ENCODE measurements around the gene ZMYND10. TPM values are rescaled to one million over a fixed set of nuclear protein-coding genes. Genes with fewer than 3 reads are reported as not detected.

The ZMYND10 gene
- polyA plus RNA-seq, 4 donors, result 0.43 to 2.5 (median 1.2) TPM

DNA sequence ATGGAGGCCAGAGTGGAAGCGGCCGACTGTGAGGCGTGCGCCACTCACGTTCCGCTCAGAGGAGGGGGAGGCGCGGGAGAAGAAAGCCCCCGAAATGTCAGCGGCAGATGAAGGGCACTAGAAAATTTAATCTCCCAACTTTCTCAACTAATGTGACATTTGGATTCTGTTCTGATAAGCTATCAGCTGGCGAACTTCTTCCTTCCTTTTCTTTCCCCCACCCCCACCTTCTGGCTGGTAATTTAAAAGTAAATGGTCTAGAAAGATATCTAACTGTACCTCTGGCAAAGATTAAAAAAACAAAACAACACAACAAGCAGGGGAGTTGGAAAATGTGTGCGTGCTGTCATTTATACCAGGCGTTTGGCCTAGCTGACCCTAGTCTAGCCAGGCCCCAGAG lies 40.2 kb upstream of the ZMYND10 start:
- Histone ChIP-seq H3K27me3 (ENCODE audit: control insufficient read depth in 3 of 3, insufficient read depth in 3 of 3, low read length in 3 of 3) (no peaks in the 10 kb centered on the region), H3K36me3 (ENCODE audit: control insufficient read depth in 3 of 3, insufficient read depth in 2 of 3, low read depth in 1 of 3, low read length in 3 of 3) (peaks cover 0 to 2% (median 0%) of the 10 kb centered on the region in 3 donors), H3K4me1 (ENCODE audit: control insufficient read depth in 3 of 3, insufficient read depth in 2 of 3, low read depth in 1 of 3, low read length in 2 of 3) (peaks cover 1 to 12% (median 2%) of the 10 kb centered on the region in 3 donors), H3K9me3 (ENCODE audit: control insufficient read depth in 2 of 2, insufficient read depth in 1 of 2, low read depth in 1 of 2, low read length in 1 of 2) (no peaks in the 10 kb centered on the region), H3K4me3 (ENCODE audit: low read depth in 1 of 3, low read length in 3 of 3) (no peak overlapping the region), H3K27ac (ENCODE audit: low read depth in 1 of 3, low read length in 2 of 3) (no peak overlapping the region)
- DNase-seq (no peak), FAIRE-seq (no peak)
- WGBS, 3 donors, result 69 to 72% (median 70%) methylated on average over 13 of the region's 13 CpGs

DNA sequence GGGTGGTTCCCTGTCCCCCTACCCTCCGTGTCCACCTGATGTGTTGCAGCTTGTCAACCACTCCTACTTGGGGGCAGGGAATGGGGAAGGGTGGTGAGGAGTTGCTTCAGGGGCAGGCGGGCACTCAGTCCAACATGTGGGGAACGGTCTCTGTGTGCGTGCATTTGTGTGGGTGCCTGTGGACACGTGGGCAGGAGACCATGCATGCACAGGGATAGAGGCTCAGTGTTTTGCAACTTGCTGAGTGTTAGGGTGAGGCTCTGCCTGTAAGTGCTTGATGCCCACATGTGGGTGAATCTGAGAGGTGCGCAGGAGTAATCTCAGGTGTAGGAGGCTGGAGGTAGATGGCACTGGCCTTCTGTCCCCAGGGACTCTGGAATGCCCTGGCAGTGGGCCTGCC lies 38.2 kb upstream of the ZMYND10 start:
- Histone ChIP-seq H3K27ac (ENCODE audit: low read depth in 1 of 3, low read length in 2 of 3) (no peak overlapping the region), H3K4me3 (ENCODE audit: low read depth in 1 of 3, low read length in 3 of 3) (no peak overlapping the region), H3K27me3 (ENCODE audit: control insufficient read depth in 3 of 3, insufficient read depth in 3 of 3, low read length in 3 of 3) (no peaks in the 10 kb centered on the region), H3K4me1 (ENCODE audit: control insufficient read depth in 3 of 3, insufficient read depth in 2 of 3, low read depth in 1 of 3, low read length in 2 of 3) (no peaks in the 10 kb centered on the region), H3K36me3 (ENCODE audit: control insufficient read depth in 3 of 3, insufficient read depth in 2 of 3, low read depth in 1 of 3, low read length in 3 of 3) (no peaks in the 10 kb centered on the region), H3K9me3 (ENCODE audit: control insufficient read depth in 2 of 2, insufficient read depth in 1 of 2, low read depth in 1 of 2, low read length in 1 of 2) (no peaks in the 10 kb centered on the region)
- DNase-seq (no peak), FAIRE-seq (no peak)
- 77 to 87% (median 79%) methylated on average over 6 of the region's 6 CpGs for WGBS, 3 donors

- Histone ChIP-seq H3K4me1 (ENCODE audit: control insufficient read depth in 3 of 3, insufficient read depth in 2 of 3, low read depth in 1 of 3, low read length in 2 of 3) (no peaks in the 10 kb centered on the region), H3K4me3 (ENCODE audit: low read depth in 1 of 3, low read length in 3 of 3) (no peak overlapping the region), H3K27me3 (ENCODE audit: control insufficient read depth in 3 of 3, insufficient read depth in 3 of 3, low read length in 3 of 3) (no peaks in the 10 kb centered on the region), H3K36me3 (ENCODE audit: control insufficient read depth in 3 of 3, insufficient read depth in 2 of 3, low read depth in 1 of 3, low read length in 3 of 3) (no peaks in the 10 kb centered on the region), H3K9me3 (ENCODE audit: control insufficient read depth in 2 of 2, insufficient read depth in 1 of 2, low read depth in 1 of 2, low read length in 1 of 2) (no peaks in the 10 kb centered on the region), H3K27ac (ENCODE audit: low read depth in 1 of 3, low read length in 2 of 3) (no peak overlapping the region)
- 89 to 93% (median 90%) methylated on average over 12 of the region's 12 CpGs for WGBS, 3 donors
- FAIRE-seq (no peak), DNase-seq (no peak)
These were observed 37.2 kb upstream of the ZMYND10 start for GRCh38 chr3:50382722-50383121.

DNA sequence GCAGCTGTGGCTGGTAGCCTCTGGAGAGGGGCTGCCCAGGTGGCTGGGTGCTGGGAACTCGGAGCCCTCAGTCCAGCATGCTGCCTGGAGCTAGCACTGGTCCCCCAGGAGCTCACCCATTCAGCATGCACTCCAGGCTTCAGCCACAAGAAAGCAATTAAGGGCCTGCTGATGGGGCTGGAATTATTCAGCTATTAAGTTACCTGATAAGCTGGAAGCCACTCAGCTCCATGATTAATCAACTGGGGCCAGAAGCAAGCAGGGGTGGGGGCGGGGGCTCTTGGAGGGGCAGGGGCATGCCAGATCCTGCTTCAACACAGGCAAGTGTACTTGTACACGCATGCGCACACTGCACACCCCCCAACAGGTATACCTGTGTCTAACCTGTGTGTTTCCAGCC lies 35.9 kb upstream of the ZMYND10 start:
- H3K27me3 ChIP-seq (ENCODE audit: control insufficient read depth in 3 of 3, insufficient read depth in 3 of 3, low read length in 3 of 3), result no peaks in the 10 kb centered on the region
- no peak overlapping the region for H3K4me3 ChIP-seq (ENCODE audit: low read depth in 1 of 3, low read length in 3 of 3)
- no peaks in the 10 kb centered on the region for H3K4me1 ChIP-seq (ENCODE audit: control insufficient read depth in 3 of 3, insufficient read depth in 2 of 3, low read depth in 1 of 3, low read length in 2 of 3)
- H3K36me3 ChIP-seq (ENCODE audit: control insufficient read depth in 3 of 3, insufficient read depth in 2 of 3, low read depth in 1 of 3, low read length in 3 of 3), result peaks cover 0 to 3% (median 0%) of the 10 kb centered on the region in 3 donors
- H3K27ac ChIP-seq (ENCODE audit: low read depth in 1 of 3, low read length in 2 of 3), result no peak overlapping the region
- H3K9me3 ChIP-seq (ENCODE audit: control insufficient read depth in 2 of 2, insufficient read depth in 1 of 2, low read depth in 1 of 2, low read length in 1 of 2), result no peaks in the 10 kb centered on the region
- WGBS, 3 donors, result 72 to 80% (median 74%) methylated on average over 4 of the region's 4 CpGs
- FAIRE-seq (no peak), DNase-seq (no peak)

DNA sequence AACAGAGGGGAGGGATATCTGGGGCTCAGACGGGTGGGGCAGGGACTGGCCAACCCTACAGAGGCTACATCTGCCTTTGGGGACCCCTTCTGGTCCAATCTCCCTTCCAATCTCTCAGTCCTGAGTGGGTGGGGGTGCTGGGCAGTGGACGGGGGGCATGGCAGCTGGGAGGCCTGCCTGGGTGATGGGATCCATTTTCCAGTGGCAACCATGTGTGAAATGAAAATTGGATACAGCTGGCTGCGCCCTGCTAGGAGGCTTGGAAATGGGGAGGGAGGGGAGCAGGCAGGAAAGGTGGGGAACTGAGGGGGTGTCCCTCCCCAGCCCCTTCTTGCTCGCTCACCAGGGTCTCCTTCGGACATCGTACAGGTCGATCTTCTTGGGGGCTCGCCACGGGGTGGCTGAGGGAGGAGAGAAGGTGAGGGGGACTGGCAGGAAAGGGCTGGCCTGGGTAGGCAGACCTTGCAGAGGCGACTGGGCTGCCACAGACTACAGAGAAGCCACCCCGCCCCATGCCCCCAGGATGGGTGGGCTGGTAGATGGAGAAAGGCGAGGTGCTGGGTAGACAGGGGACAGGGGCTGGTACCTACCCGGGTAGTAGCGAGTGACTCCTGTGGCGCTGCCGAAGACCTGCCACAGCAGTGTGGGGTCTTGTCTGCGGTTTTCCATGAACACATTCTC lies 35.0 kb upstream of the ZMYND10 start:
- Histone ChIP-seq H3K27me3 (ENCODE audit: control insufficient read depth in 3 of 3, insufficient read depth in 3 of 3, low read length in 3 of 3) (no peaks in the 10 kb centered on the region), H3K36me3 (ENCODE audit: control insufficient read depth in 3 of 3, insufficient read depth in 2 of 3, low read depth in 1 of 3, low read length in 3 of 3) (peaks cover 0 to 3% (median 0%) of the 10 kb centered on the region in 3 donors), H3K4me3 (ENCODE audit: low read depth in 1 of 3, low read length in 3 of 3) (no peak overlapping the region), H3K4me1 (ENCODE audit: control insufficient read depth in 3 of 3, insufficient read depth in 2 of 3, low read depth in 1 of 3, low read length in 2 of 3) (no peaks in the 10 kb centered on the region), H3K27ac (ENCODE audit: low read depth in 1 of 3, low read length in 2 of 3) (no peak overlapping the region), H3K9me3 (ENCODE audit: control insufficient read depth in 2 of 2, insufficient read depth in 1 of 2, low read depth in 1 of 2, low read length in 1 of 2) (no peaks in the 10 kb centered on the region)
- WGBS, 3 donors, result 86 to 90% (median 88%) methylated on average over 12 to 17 of the region's 17 CpGs
- no peak for FAIRE-seq
- DNase-seq, result no peak

DNA sequence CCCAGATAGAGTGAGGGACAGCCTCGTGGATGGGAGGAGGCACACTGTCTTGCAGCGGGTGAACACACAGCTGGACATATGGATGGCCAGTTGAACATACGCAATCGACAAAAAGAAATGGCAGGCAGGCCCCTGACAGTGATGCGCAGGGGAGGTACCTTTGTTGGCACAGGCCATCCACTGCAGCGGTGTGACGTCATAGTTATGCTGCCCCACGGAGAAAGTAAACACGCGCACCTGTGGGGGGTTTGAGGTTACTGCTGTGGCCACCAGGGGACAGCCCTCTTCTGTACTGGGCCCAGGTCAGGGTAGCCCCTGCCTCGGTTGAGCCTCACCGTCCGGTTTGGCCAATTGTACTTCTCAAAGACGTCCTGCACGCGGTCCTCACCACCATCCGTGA lies 33.2 kb upstream of the ZMYND10 start:
- 89 to 93% (median 90%) methylated on average over 17 of the region's 17 CpGs for WGBS, 3 donors
- no peak overlapping the region for H3K4me3 ChIP-seq (ENCODE audit: low read depth in 1 of 3, low read length in 3 of 3)
- peaks cover 0 to 3% (median 0%) of the 10 kb centered on the region in 3 donors for H3K27me3 ChIP-seq (ENCODE audit: control insufficient read depth in 3 of 3, insufficient read depth in 3 of 3, low read length in 3 of 3)
- H3K9me3 ChIP-seq (ENCODE audit: control insufficient read depth in 2 of 2, insufficient read depth in 1 of 2, low read depth in 1 of 2, low read length in 1 of 2), result no peaks in the 10 kb centered on the region
- FAIRE-seq, result no peak
- peaks cover 0 to 3% (median 0%) of the 10 kb centered on the region in 3 donors for H3K36me3 ChIP-seq (ENCODE audit: control insufficient read depth in 3 of 3, insufficient read depth in 2 of 3, low read depth in 1 of 3, low read length in 3 of 3)
- no peak for DNase-seq
- no peaks in the 10 kb centered on the region for H3K4me1 ChIP-seq (ENCODE audit: control insufficient read depth in 3 of 3, insufficient read depth in 2 of 3, low read depth in 1 of 3, low read length in 2 of 3)
- H3K27ac ChIP-seq (ENCODE audit: low read depth in 1 of 3, low read length in 2 of 3), result no peak overlapping the region

DNA sequence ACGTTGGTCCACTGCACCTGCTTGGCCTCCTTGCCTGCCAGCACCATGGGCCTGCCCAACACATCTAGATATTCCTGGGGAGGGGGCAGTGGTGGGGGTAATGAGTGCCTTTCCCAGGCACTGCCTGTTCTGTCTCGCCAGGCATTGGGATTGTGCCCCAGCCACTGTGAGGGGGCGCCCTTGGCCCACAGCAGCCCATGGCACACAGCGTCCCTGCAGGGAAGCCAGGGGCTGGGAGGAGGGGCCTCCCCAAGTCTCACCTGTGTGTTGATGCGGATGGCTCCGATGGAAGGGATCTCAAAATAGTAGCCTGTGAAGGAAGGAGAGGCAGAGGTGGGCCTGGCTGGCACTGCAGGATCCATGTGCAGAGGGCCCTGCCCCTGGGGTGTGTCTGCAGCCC lies 32.5 kb upstream of the ZMYND10 start:
- Histone ChIP-seq H3K27me3 (ENCODE audit: control insufficient read depth in 3 of 3, insufficient read depth in 3 of 3, low read length in 3 of 3) (peaks cover 0 to 3% (median 0%) of the 10 kb centered on the region in 3 donors), H3K4me3 (ENCODE audit: low read depth in 1 of 3, low read length in 3 of 3) (no peak overlapping the region), H3K27ac (ENCODE audit: low read depth in 1 of 3, low read length in 2 of 3) (no peak overlapping the region), H3K36me3 (ENCODE audit: control insufficient read depth in 3 of 3, insufficient read depth in 2 of 3, low read depth in 1 of 3, low read length in 3 of 3) (peaks cover 0 to 3% (median 0%) of the 10 kb centered on the region in 3 donors), H3K4me1 (ENCODE audit: control insufficient read depth in 3 of 3, insufficient read depth in 2 of 3, low read depth in 1 of 3, low read length in 2 of 3) (peaks cover 0 to 3% (median 0%) of the 10 kb centered on the region in 3 donors), H3K9me3 (ENCODE audit: control insufficient read depth in 2 of 2, insufficient read depth in 1 of 2, low read depth in 1 of 2, low read length in 1 of 2) (no peaks in the 10 kb centered on the region)
- WGBS, 3 donors, result 75 to 94% (median 81%) methylated on average over 6 of the region's 6 CpGs
- DNase-seq, result no peak
- no peak for FAIRE-seq

DNA sequence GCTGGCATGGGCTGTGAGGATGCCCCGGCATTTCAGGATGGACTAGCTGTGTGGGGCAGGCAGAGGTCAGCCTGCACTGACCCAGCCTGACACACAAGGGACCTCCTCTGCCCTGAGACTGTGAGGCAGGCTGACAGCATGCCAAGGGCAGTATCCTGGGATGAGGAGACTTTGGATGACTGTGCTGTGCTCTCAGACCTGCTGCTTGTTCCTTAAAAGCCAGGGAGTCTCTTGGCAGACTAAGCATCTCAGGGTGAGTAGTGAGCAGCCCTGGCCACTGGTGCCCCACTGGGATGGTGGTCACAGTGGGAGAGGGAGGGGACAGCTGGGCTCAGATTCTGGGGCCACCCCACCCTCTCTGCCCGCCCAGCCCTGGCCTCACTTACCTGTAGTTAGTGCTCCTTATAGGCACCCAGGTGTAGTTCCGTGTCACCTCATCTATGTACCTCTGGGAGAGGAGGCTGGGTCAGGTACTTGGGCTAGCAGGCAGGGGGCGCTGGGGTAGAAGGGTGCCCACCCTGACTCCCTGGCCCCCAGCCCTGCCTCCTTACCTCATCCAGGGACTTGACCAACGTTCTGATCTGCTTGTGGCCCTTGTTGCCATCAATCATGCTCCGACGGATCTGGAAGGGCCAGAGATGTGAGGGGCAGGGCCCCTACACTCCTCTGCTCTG lies 29.9 kb upstream of the ZMYND10 start:
- WGBS, 3 donors, result 66 to 74% (median 66%) methylated on average over 7 of the region's 7 CpGs
- H3K27ac ChIP-seq (ENCODE audit: low read depth in 1 of 3, low read length in 2 of 3), result no peak overlapping the region
- H3K9me3 ChIP-seq (ENCODE audit: control insufficient read depth in 2 of 2, insufficient read depth in 1 of 2, low read depth in 1 of 2, low read length in 1 of 2), result no peaks in the 10 kb centered on the region
- H3K36me3 ChIP-seq (ENCODE audit: control insufficient read depth in 3 of 3, insufficient read depth in 2 of 3, low read depth in 1 of 3, low read length in 3 of 3), result peaks cover 0 to 3% (median 0%) of the 10 kb centered on the region in 3 donors
- peaks cover 0 to 12% (median 2%) of the 10 kb centered on the region in 3 donors for H3K4me1 ChIP-seq (ENCODE audit: control insufficient read depth in 3 of 3, insufficient read depth in 2 of 3, low read depth in 1 of 3, low read length in 2 of 3)
- FAIRE-seq, result no peak
- H3K27me3 ChIP-seq (ENCODE audit: control insufficient read depth in 3 of 3, insufficient read depth in 3 of 3, low read length in 3 of 3), result peaks cover 0 to 3% (median 0%) of the 10 kb centered on the region in 3 donors
- no peak overlapping the region for H3K4me3 ChIP-seq (ENCODE audit: low read depth in 1 of 3, low read length in 3 of 3)
- no peak for DNase-seq

Data from small intestine (tissue), 7 donors.